Cortex of kidney (tissue), 1 donor: Measurements from ENCODE around the gene NAB1.

ENCODE experiments used
- DNase-seq: peaks from one replicate; lab custom pipeline; 2025; lab: John Stamatoyannopoulos, UW

The NAB1 gene

DNA sequence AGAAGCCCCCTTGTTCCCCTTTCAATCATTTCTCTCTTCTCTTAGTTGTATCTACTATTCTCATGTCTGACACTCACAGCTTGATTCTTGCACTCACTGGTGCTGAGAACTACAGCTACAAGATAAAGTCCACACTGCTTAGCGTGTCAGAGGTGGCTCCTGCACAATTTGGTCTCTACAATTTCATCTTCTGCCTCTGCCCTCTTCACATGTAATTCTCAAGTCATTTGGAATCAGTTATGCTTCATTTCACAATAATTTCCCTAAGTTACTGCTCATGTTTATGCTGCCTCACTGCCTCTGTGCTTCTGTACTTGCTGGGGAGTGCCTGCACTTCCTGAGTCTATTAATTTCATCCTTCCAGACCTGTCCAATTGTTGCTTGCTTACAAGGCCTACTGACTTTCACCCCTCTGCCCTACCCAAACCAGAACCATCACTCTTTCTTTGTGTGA is 11.6 kb upstream of the NAB1 start:
- DNase-seq, result no peak

DNA sequence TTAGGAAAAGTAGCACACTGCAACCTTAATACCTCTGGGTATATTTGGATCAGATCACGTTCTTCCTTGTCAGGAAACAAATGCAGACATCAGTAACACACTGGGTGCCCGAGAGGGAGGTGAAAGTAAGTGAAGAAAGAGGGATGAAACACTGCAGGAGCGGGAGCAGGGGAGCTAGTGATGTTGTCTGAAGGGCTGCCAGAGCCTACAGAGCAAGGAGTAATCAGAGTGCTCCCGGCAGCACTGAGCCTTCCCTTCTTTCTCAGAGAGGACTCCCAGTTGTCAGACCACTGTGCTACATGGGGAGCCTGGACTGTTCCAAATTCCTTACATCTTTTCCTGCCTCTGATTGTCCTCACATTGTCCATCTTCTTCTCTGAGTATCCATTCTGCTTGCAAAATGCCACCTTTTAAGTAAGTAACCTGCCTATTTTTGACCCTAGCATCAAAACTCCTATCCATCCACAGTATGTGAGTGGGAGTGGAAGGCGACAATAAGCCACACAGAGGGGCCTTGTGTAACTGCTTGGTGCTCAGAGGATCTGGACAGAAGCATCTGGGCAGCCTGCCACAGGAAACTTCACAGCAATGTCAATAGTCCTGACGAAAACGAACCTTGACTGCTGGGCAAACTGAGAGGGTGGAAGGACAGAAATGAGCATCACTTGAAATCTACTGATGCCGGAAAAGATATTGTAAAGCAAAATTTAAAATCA is 10.8 kb upstream of the NAB1 start:
- DNase-seq, result no peak

DNA sequence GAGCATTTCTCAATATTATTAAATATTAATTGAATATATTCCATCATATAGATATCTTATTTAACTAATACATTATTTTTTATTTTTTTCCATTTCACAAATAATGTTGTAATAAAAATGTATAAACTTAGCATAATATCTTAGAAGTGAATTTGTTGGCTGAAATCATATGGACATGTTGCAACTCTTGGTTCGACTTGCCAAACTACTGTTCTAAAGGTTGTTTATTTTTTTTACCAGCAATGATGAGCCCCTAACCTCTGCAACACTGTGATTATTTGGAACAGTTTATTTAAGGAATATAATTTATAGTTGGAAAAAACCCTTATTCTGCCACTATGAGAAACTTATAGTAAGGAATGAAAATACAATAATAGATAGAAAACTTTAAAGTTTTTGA is 8.8 kb upstream of the NAB1 start:
- DNase-seq, result no peak

DNA sequence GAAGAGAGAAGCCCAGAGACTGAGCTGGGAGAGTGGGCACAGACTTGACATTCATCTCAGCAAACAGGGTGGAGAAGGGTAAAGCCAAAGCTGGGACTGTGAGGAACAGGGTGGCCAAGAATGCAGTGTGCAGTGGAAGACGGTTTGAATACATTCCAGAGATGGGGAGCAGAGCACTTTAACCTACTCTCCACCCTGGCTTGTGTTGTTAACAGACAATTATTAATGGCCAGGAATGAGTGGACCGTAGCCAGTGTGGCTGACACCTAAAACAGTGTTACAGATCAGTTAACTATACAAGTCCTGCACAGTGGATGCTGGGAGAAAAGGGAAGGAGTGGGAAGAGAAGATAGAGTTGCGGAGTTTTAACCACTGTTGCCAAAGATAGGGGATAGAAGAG is 7.4 kb upstream of the NAB1 start:
- no peak for DNase-seq

DNA sequence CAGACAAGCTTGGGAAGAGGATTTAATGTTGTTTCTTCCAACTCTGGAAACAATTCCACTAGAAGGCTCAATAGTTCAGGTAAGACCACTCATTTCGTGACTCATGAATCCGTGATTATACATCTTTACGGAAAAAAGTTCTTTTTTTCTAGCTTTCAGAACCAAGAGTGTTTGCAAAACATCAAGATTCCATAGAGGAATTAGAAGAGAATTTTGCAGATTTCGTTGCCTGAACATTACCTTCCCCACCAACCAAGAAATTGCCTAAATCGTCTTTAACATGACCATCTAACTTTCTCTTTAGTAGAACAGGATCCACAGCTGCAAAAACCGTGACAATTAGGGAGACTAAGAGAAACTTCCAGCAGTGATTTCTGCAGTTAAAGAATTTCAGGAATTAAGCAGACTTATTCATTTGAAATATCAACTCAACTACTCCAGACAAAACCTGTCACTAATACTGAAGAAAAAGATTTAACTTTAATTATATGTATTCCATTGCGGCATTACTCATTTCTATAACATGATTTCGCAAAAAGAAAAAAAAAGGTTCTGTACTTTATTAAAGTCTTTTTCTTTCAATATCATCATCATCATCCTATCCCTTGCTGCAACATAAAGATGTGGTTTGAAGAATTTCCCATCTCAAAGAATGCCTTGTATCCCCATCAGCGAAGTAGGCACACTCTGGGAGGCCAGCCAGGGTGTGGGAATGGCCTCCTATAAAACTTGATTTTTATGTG is 1.9 kb upstream of the NAB1 start:
- no peak for DNase-seq

DNA sequence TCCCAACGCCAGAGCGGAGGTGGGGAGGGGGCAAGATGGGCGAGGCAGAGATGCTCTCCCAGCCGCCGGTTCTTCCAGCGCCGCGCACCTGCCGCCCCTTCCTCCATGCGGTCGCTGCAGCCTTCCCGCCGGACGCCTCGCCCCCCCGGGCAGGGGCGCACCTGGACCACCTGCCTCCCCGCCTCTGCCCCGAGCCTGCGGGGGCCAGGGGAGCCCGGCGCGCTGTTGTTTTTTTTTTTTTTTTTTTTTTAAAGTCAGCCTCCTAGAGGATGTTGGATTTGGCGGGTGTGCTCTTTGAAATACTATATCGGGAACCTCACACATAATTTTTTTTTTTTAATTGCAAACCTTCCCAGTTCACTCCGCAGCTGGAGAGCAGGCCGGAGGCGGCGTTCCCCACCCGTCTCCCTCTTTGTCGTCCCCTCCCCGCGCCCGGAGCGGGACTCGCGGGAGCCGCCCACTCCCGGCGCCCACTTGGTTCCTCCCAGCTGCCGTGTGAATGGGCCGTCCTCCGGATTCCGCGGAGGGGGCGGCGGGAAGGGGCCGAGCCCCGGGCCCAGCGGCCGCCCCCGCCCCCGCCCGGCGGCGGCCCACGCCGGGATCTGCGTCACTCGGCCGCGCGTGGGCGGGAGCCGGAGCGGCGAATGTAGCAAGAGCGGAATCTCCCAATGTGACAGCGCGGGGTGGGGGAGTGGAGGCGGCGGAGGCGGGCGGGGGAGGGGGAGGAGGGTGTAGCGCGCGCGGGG is 421 bp upstream of the NAB1 start:
- peak; percentile 66 for DNase-seq

DNA sequence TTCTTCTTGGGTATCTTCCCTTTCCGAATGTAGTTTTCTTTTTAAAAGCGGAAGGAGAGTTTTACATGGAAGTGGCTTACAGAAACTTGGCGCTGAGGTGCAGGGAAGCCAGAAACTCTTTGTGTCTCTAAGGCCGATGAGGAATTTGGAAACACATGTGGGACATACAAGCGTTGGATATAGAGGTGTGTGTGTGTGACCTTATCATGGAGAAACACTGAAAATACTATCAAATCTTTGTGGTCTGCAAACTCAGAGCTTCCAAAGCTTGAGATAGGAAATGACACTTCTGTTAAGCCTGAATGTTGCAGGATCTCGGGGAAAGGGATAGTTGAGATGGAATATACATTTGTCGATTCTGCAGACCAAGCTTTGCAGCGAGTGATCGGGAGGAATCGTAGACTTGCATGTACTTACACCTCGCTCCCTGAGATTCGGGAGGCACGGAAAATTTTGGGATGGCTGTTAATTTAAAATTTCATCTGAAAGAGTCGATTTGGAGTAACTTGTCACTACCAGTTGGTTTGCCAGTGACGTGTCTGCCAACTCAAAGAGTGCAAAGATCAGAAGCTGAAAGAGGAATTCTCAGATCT is 1.0 kb downstream of the NAB1 start:
- no peak for DNase-seq

DNA sequence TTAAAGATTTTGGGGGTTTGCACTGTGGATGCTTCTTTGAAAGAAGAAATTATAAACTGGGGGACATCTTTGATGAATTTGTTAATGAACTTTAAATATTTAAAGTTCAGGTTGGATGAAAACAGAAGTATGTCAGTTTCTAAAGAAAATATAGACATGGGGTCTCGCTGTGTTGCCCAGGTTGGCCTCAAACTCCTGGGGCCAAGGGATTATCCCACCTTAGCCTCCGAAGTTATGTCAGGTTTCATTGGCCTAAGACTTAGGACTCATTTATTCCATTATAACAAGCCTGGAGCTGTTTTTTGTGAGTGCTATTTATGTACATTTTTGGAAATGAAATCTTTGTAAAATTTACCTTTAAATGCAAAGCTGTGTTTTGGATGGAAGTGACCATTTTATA is 2.5 kb downstream of the NAB1 start:
- DNase-seq, result no peak

DNA sequence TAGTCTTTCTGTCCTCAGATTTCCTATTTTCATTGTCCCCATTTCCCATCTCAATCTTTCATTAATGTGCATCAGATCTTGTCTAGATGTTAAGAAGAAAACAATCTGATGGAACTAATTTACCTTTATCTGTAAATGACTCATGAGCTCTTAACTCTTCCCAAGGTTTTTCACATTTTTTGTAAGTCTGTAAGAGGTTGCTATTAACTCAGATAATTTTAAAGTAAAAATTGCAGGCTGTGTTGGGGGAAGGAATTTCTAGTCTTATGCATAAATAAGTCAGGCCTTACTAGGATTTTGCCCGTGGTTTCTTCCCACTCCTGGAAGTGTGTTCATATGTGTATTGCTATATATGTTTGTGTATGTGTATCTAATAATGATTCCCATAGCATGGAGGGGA is 4.3 kb downstream of the NAB1 start:
- no peak for DNase-seq

DNA sequence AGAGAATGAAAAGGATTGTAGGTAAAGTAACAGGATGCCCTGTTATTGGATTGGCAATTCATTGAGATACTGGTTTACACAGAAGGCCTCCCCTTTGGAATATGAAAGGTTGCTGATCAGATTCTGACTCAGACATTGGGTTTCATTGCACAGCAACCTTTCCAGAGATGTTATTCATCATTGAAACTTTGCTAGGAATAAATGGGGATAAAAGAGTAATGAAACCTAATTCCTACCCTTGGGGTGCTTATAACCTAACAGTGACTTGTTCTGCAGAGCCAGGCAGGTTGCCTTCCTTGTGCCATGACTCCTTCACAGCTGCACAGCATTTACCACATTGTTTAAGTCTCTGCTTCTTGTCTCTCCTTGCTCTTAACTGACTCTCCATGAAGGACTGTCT is 5.0 kb downstream of the NAB1 start:
- DNase-seq, result no peak

DNA sequence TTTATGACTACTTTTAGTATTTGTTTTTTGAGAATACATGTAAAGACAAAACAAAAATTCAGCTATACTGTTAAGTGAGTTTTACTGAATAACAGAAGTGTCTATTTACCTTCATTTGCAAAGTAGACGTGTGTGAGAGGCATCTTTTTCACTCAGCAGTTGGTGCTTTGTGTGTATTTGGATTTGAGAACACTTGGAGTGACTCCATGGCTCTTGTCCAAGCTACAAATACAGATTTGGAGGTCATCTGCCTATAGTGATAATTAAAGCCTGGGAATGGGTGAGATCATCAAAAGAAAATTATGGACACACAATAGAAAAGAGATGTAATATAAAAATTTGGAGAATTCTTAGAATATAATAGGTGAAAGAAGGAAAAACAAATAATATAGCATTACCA is 6.2 kb downstream of the NAB1 start:
- no peak for DNase-seq

DNA sequence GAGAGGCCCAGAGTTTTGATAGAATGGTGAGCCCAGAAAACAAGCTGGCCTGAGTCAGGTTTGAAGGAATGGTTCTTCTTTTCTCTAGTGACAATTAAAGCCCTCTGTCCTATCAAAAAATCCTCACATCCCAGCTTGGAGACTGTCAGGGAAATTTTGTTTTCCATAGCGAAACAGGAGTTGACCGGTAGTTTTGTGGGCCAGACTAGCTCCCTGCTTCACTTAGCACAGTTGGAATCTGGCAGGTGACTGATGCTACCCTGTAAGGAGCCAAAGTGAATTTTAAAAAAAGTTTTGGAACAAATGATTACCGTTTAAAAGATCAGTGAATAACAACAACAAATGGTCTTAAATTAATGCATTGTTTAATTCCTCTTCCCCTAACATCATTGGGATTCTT is 6.7 kb downstream of the NAB1 start:
- no peak for DNase-seq

DNA sequence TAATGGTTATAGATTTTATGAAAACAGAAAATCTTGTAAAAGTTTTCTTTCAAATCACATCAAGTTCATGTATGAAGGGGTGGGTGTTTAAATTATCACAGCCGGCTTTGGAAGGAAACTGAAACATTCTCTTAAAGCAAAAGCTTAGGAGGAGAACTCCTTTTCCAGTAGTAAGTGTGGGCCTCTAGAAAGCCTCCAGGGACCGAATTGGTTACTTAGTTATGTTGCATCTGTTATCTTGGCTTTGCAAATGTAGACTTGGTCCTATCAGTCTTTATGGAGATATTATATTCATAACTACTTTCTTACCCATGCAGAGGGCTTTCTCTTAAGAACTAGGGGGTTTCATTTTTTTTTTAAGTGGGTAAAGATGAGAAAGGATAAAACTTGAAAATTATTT is 7.4 kb downstream of the NAB1 start:
- DNase-seq, result no peak

DNA sequence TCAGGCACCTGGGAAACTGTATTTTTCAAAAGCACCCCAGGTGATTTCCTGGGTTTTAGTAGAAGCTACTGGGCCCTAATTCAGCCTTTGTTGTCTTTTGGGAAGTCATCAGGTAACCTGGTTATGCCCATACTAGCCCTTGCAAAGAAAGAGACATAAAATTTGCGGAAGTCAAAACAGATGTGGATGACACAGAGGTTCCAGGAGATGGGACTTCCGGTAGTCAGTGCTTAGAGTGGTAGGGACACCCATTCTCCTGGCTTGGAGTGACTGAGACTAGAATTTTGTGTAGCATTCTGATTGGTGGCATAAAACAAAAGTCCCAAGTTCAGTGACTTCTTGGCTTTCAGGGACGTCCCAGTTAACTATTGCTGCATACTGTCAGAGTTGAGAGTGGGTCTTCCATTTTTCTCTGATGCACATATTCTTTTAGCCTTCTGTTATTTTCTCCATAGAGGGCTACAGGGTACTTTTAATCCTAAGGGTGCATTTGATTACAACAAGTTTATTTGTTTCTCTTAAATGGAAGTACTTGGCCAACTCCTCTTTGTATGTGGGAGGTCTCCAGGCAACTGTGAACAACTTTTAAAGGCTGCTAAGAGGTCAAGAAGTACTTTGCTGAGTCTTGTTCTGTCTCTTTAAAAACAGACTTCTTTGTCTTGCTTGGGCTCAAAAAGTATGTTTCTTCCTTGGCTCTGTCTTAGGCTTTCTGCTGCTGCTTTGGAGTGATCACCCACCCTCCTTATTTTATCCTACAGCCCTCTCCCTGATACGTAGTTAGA is 8.8 kb downstream of the NAB1 start:
- no peak for DNase-seq

DNA sequence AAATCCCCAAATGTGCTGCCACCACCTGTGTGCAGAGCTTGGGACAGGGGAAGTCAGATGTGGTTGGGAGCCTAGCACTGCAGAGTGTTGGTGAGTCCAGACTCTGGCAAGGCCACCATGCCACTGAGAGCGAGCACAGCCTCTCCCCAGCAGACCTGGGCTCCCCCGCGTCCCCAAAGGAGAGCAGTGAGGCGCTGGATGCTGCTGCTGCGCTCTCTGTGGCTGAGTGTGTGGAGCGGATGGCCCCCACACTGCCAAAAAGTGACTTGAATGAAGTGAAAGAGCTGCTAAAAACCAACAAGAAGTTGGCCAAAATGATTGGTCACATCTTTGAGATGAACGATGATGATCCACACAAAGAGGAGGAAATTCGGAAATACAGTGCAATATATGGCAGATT is 10.7 kb downstream of the NAB1 start:
- no peak for DNase-seq

DNA sequence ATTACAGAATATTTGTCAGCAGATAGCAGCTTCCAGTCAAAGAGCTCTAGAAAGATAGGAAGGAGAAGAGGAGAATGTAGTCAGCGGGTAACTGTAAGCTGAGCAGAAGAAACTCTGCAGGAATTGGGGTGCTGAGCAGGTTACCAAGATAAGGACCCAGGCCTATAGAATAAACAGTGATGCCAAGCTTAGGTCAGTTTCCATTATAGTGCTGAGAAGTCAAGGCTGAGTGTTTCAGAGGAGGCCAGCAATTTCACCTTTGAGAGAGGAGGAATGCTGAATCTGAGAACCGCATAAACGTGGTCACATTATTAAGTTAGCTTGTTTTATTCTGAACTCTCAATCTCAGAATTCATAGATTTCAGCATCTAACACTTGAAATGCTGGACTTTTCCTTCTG is 13.9 kb downstream of the NAB1 start:
- no peak for DNase-seq

DNA sequence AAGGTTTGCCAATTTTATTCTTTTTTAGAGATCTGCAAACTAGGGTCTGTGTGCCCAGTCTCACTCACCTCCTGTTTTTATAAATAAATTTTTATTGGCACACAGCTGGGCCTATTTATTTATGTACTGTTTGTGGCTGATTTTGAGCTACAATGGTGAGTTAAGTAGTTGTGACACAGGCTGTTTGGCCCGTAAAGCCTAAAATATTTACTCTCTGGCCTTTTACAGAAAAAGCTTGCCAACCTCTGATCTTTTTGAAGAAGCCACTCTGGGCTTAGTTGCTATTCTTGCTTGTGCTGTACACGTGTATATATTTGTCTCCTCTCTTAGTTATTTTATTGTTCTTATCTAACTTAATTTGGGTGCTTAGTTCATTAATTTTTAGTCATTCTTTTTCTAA is 14.5 kb downstream of the NAB1 start:
- no peak for DNase-seq

DNA sequence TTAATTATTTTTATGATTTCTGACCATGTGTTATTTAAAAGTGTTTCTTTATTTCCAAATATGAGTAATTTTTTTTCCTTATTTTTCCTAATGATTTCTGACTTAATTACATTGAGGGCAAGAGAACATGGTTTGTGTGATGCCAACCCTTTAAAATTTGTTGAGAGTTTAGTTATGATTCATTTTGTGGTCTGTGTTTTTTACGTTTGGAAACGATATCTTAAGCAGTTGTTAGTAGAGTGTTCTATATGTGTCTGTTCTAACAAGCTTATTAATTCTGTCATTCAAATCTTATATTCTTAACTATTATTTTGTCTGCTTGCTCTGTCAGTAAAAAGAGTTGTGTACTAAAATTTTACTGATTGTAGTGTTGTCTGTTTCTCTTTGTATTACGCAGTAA is 15.0 kb downstream of the NAB1 start:
- DNase-seq, result no peak

DNA sequence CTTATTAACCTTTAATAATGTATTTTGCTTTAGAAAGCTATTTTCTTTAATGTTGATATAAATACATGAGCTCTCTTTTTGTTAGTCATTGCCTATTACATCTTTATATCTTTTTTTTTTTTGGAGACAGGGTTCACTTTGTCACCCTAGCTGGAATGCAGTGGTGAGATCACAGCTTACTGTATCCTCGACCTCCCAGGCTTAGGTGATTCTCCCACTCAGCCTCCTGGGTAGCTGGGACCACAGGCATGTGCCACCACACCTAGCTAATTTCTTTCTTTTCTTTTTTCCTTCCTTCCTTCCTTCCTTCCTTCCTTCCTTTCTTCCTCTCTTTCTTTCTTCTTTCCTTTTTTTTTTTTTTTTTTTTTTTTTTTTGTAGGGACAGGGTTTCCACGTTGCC is 15.4 kb downstream of the NAB1 start:
- no peak for DNase-seq

DNA sequence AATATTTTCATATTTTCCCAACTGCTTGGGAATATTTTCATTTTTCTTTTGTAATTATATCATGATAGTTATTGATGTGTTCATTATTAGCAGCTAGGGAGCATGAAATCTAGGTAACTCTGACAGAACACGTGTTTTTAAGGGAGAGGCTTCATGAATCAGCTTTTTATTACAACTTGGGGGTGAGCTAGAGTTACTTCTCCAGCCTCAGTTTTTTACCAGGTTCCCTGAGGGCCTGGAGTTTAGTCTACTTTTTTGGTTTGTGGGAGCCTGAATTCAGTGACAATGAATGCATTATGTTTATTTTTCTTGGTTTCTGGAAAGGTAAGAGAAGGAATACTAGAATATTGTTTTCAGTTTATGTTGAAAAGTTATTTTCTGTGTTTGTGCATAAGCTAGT is 18.0 kb downstream of the NAB1 start:
- DNase-seq, result no peak

DNA sequence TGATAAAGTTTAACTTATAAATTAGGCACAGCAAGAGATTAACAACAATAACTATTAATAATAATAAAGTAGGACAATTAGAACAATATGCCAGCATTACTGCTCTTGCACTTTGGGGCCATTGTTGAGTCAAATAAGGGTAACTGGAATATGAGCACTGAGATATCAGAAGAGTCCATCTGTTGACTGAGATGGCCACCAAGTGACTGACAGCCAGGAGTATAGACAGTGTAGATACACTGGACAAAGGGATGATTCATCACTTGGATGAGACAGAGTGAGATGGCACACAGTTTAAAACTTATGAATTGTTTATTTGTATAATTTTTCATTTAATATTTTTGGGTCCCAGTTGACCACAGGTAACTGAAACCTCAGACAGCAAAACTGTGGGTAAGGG is 20.0 kb downstream of the NAB1 start:
- DNase-seq, result no peak
